Activated CD4-positive, CD25-positive, alpha-beta regulatory T cell treated with anti-CD3 and anti-CD28 coated beads, Interleukin-2, amount 50 U/mL, for 24 hours (primary cell): ENCODE results near the gene NODAL.
"Not testable (repeated sequence)": the region's sequence is repeated elsewhere in the genome, so short reads cannot be mapped to it uniquely, and the experiment has no call there.

Experiments used
- ATAC-seq, 2 donors: fragments of 150-1000 bp; cut with Tn5 transposase; one replicate each; pipeline ENCODE4 v1.10.0; 2021; ENCODE audit warnings: mild to moderate bottlenecking in 1 of 2, moderate library complexity in 1 of 2

The NODAL gene

GRCh38 chr10:70441161-70441894, at the start of gene NODAL:
NODAL (minus strand) TSS chr10:70441681; CDS start chr10:70441667, 14 bp downstream.
- ATAC-seq = peak; percentile 31 to 38

- ATAC-seq = no peak
Observed at GRCh38 chr10:70490142-70490541, 48.7 kb upstream of the NODAL start.

GRCh38 chr10:70487824-70488223, 46.3 kb upstream of the NODAL start:
- ATAC-seq = no peak

GRCh38 chr10:70483872-70484271, 42.4 kb upstream of the NODAL start:
- not testable (repeated sequence) for ATAC-seq

- ATAC-seq = no peak
Observed at GRCh38 chr10:70482982-70483760, 41.7 kb upstream of the NODAL start.

- ATAC-seq = no peak
Observed at GRCh38 chr10:70481831-70482530, 40.5 kb upstream of the NODAL start.

GRCh38 chr10:70481105-70481504, 39.6 kb upstream of the NODAL start:
- no peak for ATAC-seq

GRCh38 chr10:70480239-70480861, 38.9 kb upstream of the NODAL start:
- ATAC-seq = peak in 1 of 2 donors; percentile 21

- no peak for ATAC-seq
Observed at GRCh38 chr10:70479626-70480238, 38.3 kb upstream of the NODAL start.

GRCh38 chr10:70479165-70479581, 37.7 kb upstream of the NODAL start:
- ATAC-seq = no peak

- peak; percentile 27 to 31 for ATAC-seq
Observed at GRCh38 chr10:70478191-70479164, 37.0 kb upstream of the NODAL start, which contains the start of gene PALD1. PALD1 (plus strand) TSS chr10:70478767; CDS start chr10:70525952, 47,185 bp downstream.

- peak; percentile 55 to 68 for ATAC-seq
Observed at GRCh38 chr10:70477661-70478162, 36.2 kb upstream of the NODAL start.

- ATAC-seq = no peak
Observed at GRCh38 chr10:70476249-70477035, 35.0 kb upstream of the NODAL start.

- ATAC-seq = peak; percentile 21 to 22
Observed at GRCh38 chr10:70475661-70476060, 34.2 kb upstream of the NODAL start.

- ATAC-seq = no peak
Observed at GRCh38 chr10:70474780-70475179, 33.3 kb upstream of the NODAL start.

- ATAC-seq = no peak
Observed at GRCh38 chr10:70472799-70473454, 31.4 kb upstream of the NODAL start.

GRCh38 chr10:70466951-70467350, 25.5 kb upstream of the NODAL start:
- ATAC-seq = no peak

GRCh38 chr10:70465832-70466231, 24.4 kb upstream of the NODAL start:
- no peak for ATAC-seq

- ATAC-seq = no peak
Observed at GRCh38 chr10:70465278-70465677, 23.8 kb upstream of the NODAL start.
